A549 (cell line): ENCODE measurements around the gene PDP2. TPM values are rescaled to one million over a fixed set of nuclear protein-coding genes. Genes with fewer than 3 reads are reported as not detected.
A peak's percentile ranks its signal among the peaks of the same experiment; 100 is the strongest.

ENCODE experiments used
- ATAC-seq, 2 experiments: fragments of 200-7000 bp in 1 of 2; fragments of >200 bp in 1 of 2; cut with Nextera tagmentation in 1 of 2; cut with Tn5 transposase in 1 of 2; 3 replicates each; pipeline versions ENCODE4 v1.8.0 to v1.9.1; 2018 to 2020; ENCODE audit warnings: mild to moderate bottlenecking in 1 of 2, moderate library complexity in 1 of 2
- CTCF ChIA-PET: fragments of 300-600 bp; sonication (Branson Sonifier 250); formaldehyde crosslinking; extraction: SDS; loops from one replicate; lab custom pipeline; 2021; ENCODE audit warnings: antibody characterized with exemption, inconsistent platforms; lab: Yijun Ruan, JAX
- POLR2A ChIA-PET: fragments of 350-600 bp; formaldehyde crosslinking; extraction: SDS; loops from one replicate; lab custom pipeline; 2021; ENCODE audit warnings: antibody characterized with exemption, inconsistent platforms; lab: Yijun Ruan, JAX
- DNase-seq, 2 experiments: peaks; one replicate each; pipeline versions ENCODE4 v3.0.0 to v3.0.0-alpha.2; 2011 to 2016; ENCODE audit warnings: low read depth in 1 of 2, low spot score in 1 of 2
- FAIRE-seq: peaks from 2 replicates; lab custom pipeline; 2011; peaks lifted over from hg19 to GRCh38; lab: Jason Lieb, UNC
- H3K27ac ChIP-seq, 2 experiments: fragments of >200 bp; sonication (Bioruptor Twin); formaldehyde crosslinking; 3 replicates each; pipeline ENCODE4 v1.5.1; 2016 to 2017
- H3K4me1 ChIP-seq: fragments of >200 bp; sonication (Bioruptor Twin); formaldehyde crosslinking; 3 replicates; pipeline ENCODE4 v1.6.1; 2016
- H3K4me2 ChIP-seq: fragments of >200 bp; sonication (Bioruptor Twin); formaldehyde crosslinking; 3 replicates; pipeline ENCODE4 v1.6.1; 2016
- H3K4me3 ChIP-seq: fragments of >200 bp; sonication (Bioruptor Twin); formaldehyde crosslinking; 3 replicates; pipeline ENCODE4 v1.5.1; 2016
- H3K9me3 ChIP-seq: fragments of >200 bp; sonication (Bioruptor Twin); formaldehyde crosslinking; 3 replicates; pipeline ENCODE4 v1.6.1; 2016
- BHLHE40 ChIP-seq: IDR thresholded peaks from 2 replicates; pipeline ENCODE4 v1.6.1; 2012; ENCODE audit warnings: low read depth, low read length, inconsistent platforms
- CBX8 ChIP-seq: fragments of 200-600 bp; sonication (generic); IDR thresholded peaks from 2 replicates; pipeline ENCODE4 v1.6.1; 2016
- CHD2 ChIP-seq: fragments of 150-350 bp; IDR thresholded peaks from 2 replicates; pipeline ENCODE4 v1.6.1; 2014; ENCODE audit warnings: low read length; ENCODE audit not compliant: partially characterized antibody
- CHD4 ChIP-seq: fragments of 200-600 bp; sonication (generic); IDR thresholded peaks from 2 replicates; pipeline ENCODE4 v1.6.1; 2016; ENCODE audit warnings: antibody characterized with exemption, mild to moderate bottlenecking, borderline replicate concordance
- EP300 ChIP-seq, 2 experiments: fragments of >200 bp; sonication (Bioruptor Twin); formaldehyde crosslinking; IDR thresholded peaks; 2 replicates in 1 of 2; 3 replicates in 1 of 2; pipeline ENCODE4 v1.6.1; 2016 to 2017
- FOSB ChIP-seq: fragments of 250-450 bp; sonication (Bioruptor Pico); IDR thresholded peaks from 2 replicates; pipeline ENCODE4 v1.5.0; 2020; ENCODE audit warnings: mild to moderate bottlenecking, moderate library complexity
- FOSL2 ChIP-seq, 2 experiments: fragments of 450-650 bp in 1 of 2; fragments of >200 bp in 1 of 2; sonication (Bioruptor Twin) in 1 of 2; formaldehyde crosslinking; IDR thresholded peaks; 2 replicates each; pipeline versions ENCODE4 v1.5.0 to v1.6.1; 2016 to 2020; ENCODE audit warnings: mild to moderate bottlenecking in 1 of 2, moderate library complexity in 1 of 2
- HEYL ChIP-seq: fragments of 250-450 bp; sonication (Bioruptor Pico); IDR thresholded peaks from 2 replicates; pipeline ENCODE4 v1.8.0; 2021; ENCODE audit warnings: mild to moderate bottlenecking, moderate library complexity
- HOXA7 ChIP-seq: fragments of 250-450 bp; sonication (Bioruptor Pico); IDR thresholded peaks from 2 replicates; pipeline ENCODE4 v1.5.0; 2020; ENCODE audit warnings: mild to moderate bottlenecking, moderate library complexity
- HOXB13 ChIP-seq: fragments of 250-450 bp; sonication (Bioruptor Pico); IDR thresholded peaks from 2 replicates; pipeline ENCODE4 v1.5.0; 2020; ENCODE audit warnings: low read depth, mild to moderate bottlenecking, moderate library complexity
- HOXB5 ChIP-seq: fragments of 250-450 bp; sonication (Bioruptor Pico); IDR thresholded peaks from 2 replicates; pipeline ENCODE4 v1.5.0; 2020; ENCODE audit warnings: mild to moderate bottlenecking, moderate library complexity
- JUN ChIP-seq, 2 experiments: fragments of >200 bp; sonication (Bioruptor Twin); formaldehyde crosslinking; IDR thresholded peaks; 2 replicates in 1 of 2; 3 replicates in 1 of 2; pipeline ENCODE4 v1.6.1; 2016 to 2017
- JUNB ChIP-seq: fragments of >200 bp; sonication (Bioruptor Twin); formaldehyde crosslinking; IDR thresholded peaks from 2 replicates; pipeline ENCODE4 v1.6.1; 2016
- NR3C1 ChIP-seq: fragments of >200 bp; sonication (Bioruptor Twin); formaldehyde crosslinking; IDR thresholded peaks from 3 replicates; pipeline ENCODE4 v1.6.1; 2017
- PHF8 ChIP-seq: fragments of 200-600 bp; sonication (generic); IDR thresholded peaks from 2 replicates; pipeline ENCODE4 v1.6.1; 2016; ENCODE audit warnings: low read depth, mild to moderate bottlenecking, antibody characterized with exemption, moderate library complexity, borderline replicate concordance
- POLR2A ChIP-seq: IDR thresholded peaks from 2 replicates; pipeline ENCODE4 v1.6.1; 2012; ENCODE audit warnings: mild to moderate bottlenecking, low read length
- POLR2AphosphoS2 ChIP-seq: conservative IDR thresholded peaks from 2 replicates; pipeline ENCODE4 v1.6.1; 2012; ENCODE audit warnings: low read length, improper control_type of control experiment, inconsistent platforms
- RCOR1 ChIP-seq: fragments of 150-350 bp; IDR thresholded peaks from 2 replicates; pipeline ENCODE4 v1.6.1; 2014; ENCODE audit warnings: antibody characterized with exemption, low read length, low read depth
- RFX5 ChIP-seq: fragments of 450-650 bp; IDR thresholded peaks from 2 replicates; pipeline ENCODE4 v1.7.1; 2014; ENCODE audit warnings: antibody characterized with exemption, mild to moderate bottlenecking, moderate library complexity
- SMC3 ChIP-seq: fragments of >200 bp; sonication (Bioruptor Twin); formaldehyde crosslinking; IDR thresholded peaks from 3 replicates; pipeline ENCODE4 v1.6.1; 2018; ENCODE audit warnings: inconsistent platforms
- TFCP2L1 ChIP-seq: fragments of 250-450 bp; sonication (Bioruptor Pico); IDR thresholded peaks from 2 replicates; pipeline ENCODE4 v1.5.0; 2021; ENCODE audit warnings: mild to moderate bottlenecking
- ZNF302 ChIP-seq: fragments of 250-450 bp; sonication (Bioruptor Pico); IDR thresholded peaks from 2 replicates; pipeline ENCODE4 v1.9.0; 2021; ENCODE audit warnings: inconsistent platforms, mild to moderate bottlenecking, moderate library complexity
- ZSCAN20 ChIP-seq: fragments of 250-450 bp; sonication (Bioruptor Pico); IDR thresholded peaks from 2 replicates; pipeline ENCODE4 v1.8.0; 2022; ENCODE audit warnings: mild to moderate bottlenecking, moderate library complexity
- WGBS: methylation state at CpG from one replicate; pipeline ENCODE4 v1.1.6; 2017; ENCODE audit errors: missing lambda C conversion rate; 5-methylcytosine and 5-hydroxymethylcytosine counted together
- polyA plus RNA-seq, 4 experiments: library from polyadenylated mRNA; depleted of rRNA in 3 of 4; stranded (reverse); fragments of >200 nt; fragmentation: RNase III in 1 of 4; extraction: RNeasy Plus Mini Kit Qiagen cat#74134 plus additional on column Dnase treatment in 1 of 4; gene quantifications; 2 replicates in 3 of 4; 3 replicates in 1 of 4; pipeline ENCODE4 v1.2.3, GENCODE V29; 2011 to 2017
- TF ChIP-seq, protein P1 (sequence below): IDR thresholded peaks from 2 replicates; pipeline ENCODE4 v1.6.1; 2012; ENCODE audit warnings: low read depth, borderline replicate concordance
- TF ChIP-seq, protein P2 (sequence below): fragments of >200 bp; sonication (Bioruptor Twin); formaldehyde crosslinking; IDR thresholded peaks from 3 replicates; pipeline ENCODE4 v1.6.1; 2016
- TF ChIP-seq, protein P3 (sequence below): IDR thresholded peaks from 2 replicates; pipeline ENCODE4 v1.6.1; 2012
- TF ChIP-seq, protein P4 (sequence below): fragments of 450-650 bp; IDR thresholded peaks from 2 replicates; pipeline ENCODE4 v1.6.1; 2014; ENCODE audit warnings: antibody characterized with exemption
- TF ChIP-seq, protein P5 (sequence below): IDR thresholded peaks from 2 replicates; pipeline ENCODE4 v1.6.1; 2012

The PDP2 gene
- polyA plus RNA-seq, 2 of the 4 experiments (the other 2 are of a cell fraction): 10.0 to 10.5 TPM

DNA sequence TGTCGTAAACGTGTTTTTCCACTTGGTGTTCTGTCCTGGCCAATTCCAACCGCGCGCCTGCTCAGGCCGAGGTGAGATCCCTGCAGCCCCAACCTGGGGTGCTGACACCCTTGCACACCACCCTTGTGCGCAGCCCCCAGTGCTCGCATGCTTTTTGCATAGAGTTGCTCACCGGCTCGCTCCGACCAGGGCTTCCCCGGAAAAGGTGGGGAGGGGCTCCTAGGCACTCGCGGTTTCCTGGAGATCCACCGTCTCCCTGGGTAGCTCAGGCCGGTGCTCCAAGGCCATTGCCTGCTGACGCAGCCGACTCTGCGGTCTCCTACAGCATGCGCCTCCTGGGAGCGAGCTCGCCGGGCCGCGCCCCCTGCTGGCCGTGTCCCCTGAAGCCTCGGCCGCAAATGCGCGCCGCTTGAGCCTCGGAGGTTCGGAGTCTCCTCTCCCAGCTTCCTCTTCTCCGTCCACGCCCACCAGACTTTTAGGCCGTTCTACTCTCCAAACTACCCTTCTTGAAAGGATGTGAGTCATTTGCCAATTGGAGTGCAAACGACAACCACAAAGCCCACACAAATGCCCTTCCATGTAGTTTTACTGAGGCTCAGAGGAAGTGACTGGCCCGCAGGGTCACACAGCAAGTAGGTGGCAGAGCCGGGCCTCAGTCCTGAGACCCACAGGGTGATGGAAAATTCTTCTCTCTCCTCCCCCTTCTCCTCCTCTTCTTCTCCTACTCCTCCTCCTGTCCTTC is 7.2 kb upstream of the PDP2 start (continued):
- TF ChIP-seq, protein P1, sequence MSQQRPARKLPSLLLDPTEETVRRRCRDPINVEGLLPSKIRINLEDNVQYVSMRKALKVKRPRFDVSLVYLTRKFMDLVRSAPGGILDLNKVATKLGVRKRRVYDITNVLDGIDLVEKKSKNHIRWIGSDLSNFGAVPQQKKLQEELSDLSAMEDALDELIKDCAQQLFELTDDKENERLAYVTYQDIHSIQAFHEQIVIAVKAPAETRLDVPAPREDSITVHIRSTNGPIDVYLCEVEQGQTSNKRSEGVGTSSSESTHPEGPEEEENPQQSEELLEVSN: peak; percentile 69; the same call in 1 of the 2 replicates
- TF ChIP-seq POLR2A: peak; percentile 56

DNA sequence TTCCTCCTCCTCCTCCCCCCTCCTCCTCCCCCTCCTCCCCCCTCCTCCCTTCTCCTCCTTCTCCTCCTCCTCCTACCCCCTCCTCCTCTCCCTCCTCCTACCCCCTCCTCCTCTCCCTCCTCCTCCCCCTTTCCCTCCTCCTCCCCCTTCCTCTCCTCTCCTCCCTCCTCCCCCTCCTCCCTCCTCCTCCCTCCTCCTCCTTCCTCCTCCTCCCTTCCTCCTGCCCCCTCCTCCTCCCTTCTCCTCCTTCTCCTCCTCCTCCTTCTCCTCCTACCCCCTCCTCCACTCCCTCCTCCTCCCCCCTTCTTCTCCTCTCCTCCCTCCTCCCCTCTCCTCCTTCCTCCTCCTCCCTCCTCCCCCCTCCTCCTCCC is 6.6 kb upstream of the PDP2 start:
- DNase-seq (no peak), FAIRE-seq (no peak), ATAC-seq (no peak)
- ChIA-PET CTCF (interaction anchor here (0.9 to 9.1 kb wide), 32 partner anchors 9 to 468 kb away, joined by 3 to 148 read pairs (median 4); partner anchors contain the start of genes CMTM2 and NAE1), POLR2A (interaction anchor here (1.2 to 1.4 kb wide), 2 partner anchors 13 to 43 kb away, joined by 6 to 8 read pairs; partner anchors contain the start of gene NAE1)
- peak overlapping the region; percentile 75 for H3K4me2 ChIP-seq
- H3K4me3 ChIP-seq: peak overlapping the region; percentile 37; the same call in 1 of the 3 replicates
- no peak for TF ChIP-seq TFCP2L1 (CRISPR knock-in tag)
- no peak for TF ChIP-seq CHD4
- TF ChIP-seq FOSB (CRISPR knock-in tag): no peak
- TF ChIP-seq RFX5: no peak
- no peak for TF ChIP-seq POLR2AphosphoS2
- TF ChIP-seq, protein P2, sequence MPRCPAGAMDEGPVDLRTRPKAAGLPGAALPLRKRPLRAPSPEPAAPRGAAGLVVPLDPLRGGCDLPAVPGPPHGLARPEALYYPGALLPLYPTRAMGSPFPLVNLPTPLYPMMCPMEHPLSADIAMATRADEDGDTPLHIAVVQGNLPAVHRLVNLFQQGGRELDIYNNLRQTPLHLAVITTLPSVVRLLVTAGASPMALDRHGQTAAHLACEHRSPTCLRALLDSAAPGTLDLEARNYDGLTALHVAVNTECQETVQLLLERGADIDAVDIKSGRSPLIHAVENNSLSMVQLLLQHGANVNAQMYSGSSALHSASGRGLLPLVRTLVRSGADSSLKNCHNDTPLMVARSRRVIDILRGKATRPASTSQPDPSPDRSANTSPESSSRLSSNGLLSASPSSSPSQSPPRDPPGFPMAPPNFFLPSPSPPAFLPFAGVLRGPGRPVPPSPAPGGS: no peak
- no peak for TF ChIP-seq ZSCAN20
- TF ChIP-seq, protein P3, sequence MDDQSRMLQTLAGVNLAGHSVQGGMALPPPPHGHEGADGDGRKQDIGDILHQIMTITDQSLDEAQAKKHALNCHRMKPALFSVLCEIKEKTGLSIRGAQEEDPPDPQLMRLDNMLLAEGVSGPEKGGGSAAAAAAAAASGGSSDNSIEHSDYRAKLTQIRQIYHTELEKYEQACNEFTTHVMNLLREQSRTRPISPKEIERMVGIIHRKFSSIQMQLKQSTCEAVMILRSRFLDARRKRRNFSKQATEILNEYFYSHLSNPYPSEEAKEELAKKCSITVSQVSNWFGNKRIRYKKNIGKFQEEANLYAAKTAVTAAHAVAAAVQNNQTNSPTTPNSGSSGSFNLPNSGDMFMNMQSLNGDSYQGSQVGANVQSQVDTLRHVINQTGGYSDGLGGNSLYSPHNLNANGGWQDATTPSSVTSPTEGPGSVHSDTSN: no peak
- TF ChIP-seq CHD2: no peak
- no peak for TF ChIP-seq ZNF302 (CRISPR knock-in tag)
- TF ChIP-seq BHLHE40: no peak
- no peak for TF ChIP-seq HOXA7
- TF ChIP-seq SMC3: no peak
- TF ChIP-seq HOXB5 (CRISPR knock-in tag): no peak
- TF ChIP-seq, protein P4, sequence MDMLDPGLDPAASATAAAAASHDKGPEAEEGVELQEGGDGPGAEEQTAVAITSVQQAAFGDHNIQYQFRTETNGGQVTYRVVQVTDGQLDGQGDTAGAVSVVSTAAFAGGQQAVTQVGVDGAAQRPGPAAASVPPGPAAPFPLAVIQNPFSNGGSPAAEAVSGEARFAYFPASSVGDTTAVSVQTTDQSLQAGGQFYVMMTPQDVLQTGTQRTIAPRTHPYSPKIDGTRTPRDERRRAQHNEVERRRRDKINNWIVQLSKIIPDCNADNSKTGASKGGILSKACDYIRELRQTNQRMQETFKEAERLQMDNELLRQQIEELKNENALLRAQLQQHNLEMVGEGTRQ: no peak
- H3K27ac ChIP-seq: peak overlapping the region; percentile 79 to 82
- no peaks in the 10 kb centered on the region for H3K9me3 ChIP-seq
- peaks cover 5% of the 10 kb centered on the region; the same call in 2 of the 3 replicates for H3K4me1 ChIP-seq

DNA sequence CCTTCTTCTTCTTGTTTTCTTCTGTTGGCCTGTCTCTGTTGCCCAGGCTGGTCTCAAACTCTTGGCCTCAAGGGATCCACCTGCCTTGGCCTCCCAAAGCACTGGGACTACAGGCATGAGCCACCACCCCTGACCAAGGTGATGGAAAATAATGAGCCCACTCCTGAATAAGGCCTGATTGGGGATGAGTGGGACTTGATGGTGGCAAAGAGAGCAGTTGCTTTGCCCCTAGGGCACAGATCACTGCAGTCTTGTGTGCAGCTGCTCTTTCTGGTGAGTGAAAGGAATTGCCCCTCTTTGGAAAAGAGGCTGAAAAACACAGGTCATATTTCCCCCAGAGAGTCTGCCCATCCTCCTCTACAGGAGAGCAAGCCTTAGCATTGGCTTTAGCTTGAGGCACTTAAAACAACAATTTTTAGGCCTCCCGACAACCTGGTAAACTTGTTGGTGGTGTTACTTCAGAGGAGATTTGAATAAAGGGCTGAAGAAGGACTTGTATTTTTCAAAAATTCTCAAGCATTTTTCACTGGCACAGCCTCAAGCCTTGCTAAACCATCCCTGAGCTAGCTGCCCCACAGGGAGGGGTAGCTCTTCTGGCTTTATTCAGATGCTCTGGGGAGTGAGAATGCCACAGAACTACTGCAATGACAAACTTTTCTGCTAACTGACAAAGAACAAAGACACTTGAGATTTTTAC is 6.1 kb upstream of the PDP2 start:
- CTCF ChIA-PET: interaction anchor here (0.7 to 2.7 kb wide), 8 partner anchors 18 to 468 kb away, joined by 3 to 7 read pairs (median 4); partner anchors contain the start of gene NAE1
- H3K4me3 ChIP-seq: no peak overlapping the region
- DNase-seq (no peak), ATAC-seq (0 out of 6 replicates have a peak, but pooled peaks of 1 of the 2 experiments have one; percentile 10), FAIRE-seq (no peak)
- no peaks in the 10 kb centered on the region for H3K9me3 ChIP-seq
- H3K4me1 ChIP-seq: peaks cover 5% of the 10 kb centered on the region; the same call in 2 of the 3 replicates
- no peak overlapping the region for H3K4me2 ChIP-seq
- WGBS: 83% methylated on average over 1 of the region's 1 CpG
- POLR2A ChIA-PET: interaction anchor here (0.6 kb wide), 1 partner anchor 150 kb away, joined by 5 read pairs; no protein-coding TSS in a partner anchor
- TF ChIP-seq PHF8 (no peak), CHD2 (no peak), JUN (IDR thresholded peaks at IDR 0.05) (no peak), HOXB5 (CRISPR knock-in tag) (no peak), EP300 (IDR thresholded peaks at IDR 0.05) (no peak), HEYL (CRISPR knock-in tag) (no peak), JUNB (no peak), FOSB (CRISPR knock-in tag) (no peak), CBX8 (no peak), FOSL2 (IDR thresholded peaks at IDR 0.05) (no peak), FOSL2 (CRISPR knock-in tag; IDR thresholded peaks at IDR 0.05) (no peak), HOXB13 (CRISPR knock-in tag) (no peak), POLR2A (no peak), NR3C1 (no peak), RCOR1 (no peak)
- TF ChIP-seq, protein P1: no peak
- TF ChIP-seq, protein P5, sequence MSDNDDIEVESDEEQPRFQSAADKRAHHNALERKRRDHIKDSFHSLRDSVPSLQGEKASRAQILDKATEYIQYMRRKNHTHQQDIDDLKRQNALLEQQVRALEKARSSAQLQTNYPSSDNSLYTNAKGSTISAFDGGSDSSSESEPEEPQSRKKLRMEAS: no peak
- H3K27ac ChIP-seq: peak overlapping the region in 1 of 2 experiments; percentile 82; a peak in 2 of 6 replicates
